Peyer's patch (tissue), 4 donors: ENCODE data around the gene MMP17. TPM values are rescaled to one million over a fixed set of nuclear protein-coding genes. Genes with fewer than 3 reads are reported as not detected.

Experiments
- DNase-seq, 3 donors: peaks; one replicate each; pipeline ENCODE4 v3.0.0-alpha.2; 2017 to 2019
- H3K27ac ChIP-seq, 4 donors: fragments of 200-600 bp; sonication (generic); one replicate each; pipeline ENCODE4 v1.5.1; 2016 to 2019
- H3K27me3 ChIP-seq, 2 donors: fragments of 200-600 bp; sonication (generic); one replicate each; pipeline ENCODE4 v1.5.1; 2019
- H3K36me3 ChIP-seq, 3 donors: fragments of 200-600 bp; sonication (generic); one replicate each; pipeline ENCODE4 v1.5.1; 2016 to 2019
- H3K4me1 ChIP-seq, 4 donors: fragments of 200-600 bp; sonication (generic); one replicate each; pipeline ENCODE4 v1.5.1; 2016 to 2019
- H3K4me3 ChIP-seq, 4 donors: fragments of 200-600 bp; sonication (generic); 1 replicate in 3 of 4; 2 replicates in 1 of 4; pipeline ENCODE4 v1.5.1; 2016 to 2019; ENCODE audit warnings: mild to moderate bottlenecking in 1 of 4
- H3K9me3 ChIP-seq, 4 donors: fragments of 200-600 bp; sonication (generic); one replicate each; pipeline ENCODE4 v1.5.1; 2016 to 2019; ENCODE audit warnings: mild to moderate bottlenecking in 1 of 4
- POLR2A ChIP-seq, 2 donors: fragments of 450-650 bp; IDR thresholded peaks; one replicate each; pipeline ENCODE4 v1.5.1; 2017; ENCODE audit warnings: antibody characterized with exemption in 2 of 2, mild to moderate bottlenecking in 2 of 2, moderate library complexity in 2 of 2
- total RNA-seq, 4 donors: library from RNA; depleted of rRNA; stranded (reverse); fragments of >200 nt; gene quantifications; one replicate each; pipeline ENCODE4 v1.1.0, GENCODE V29; 2016
- TF ChIP-seq, protein P1 (sequence below), 6 experiments: fragments of 450-650 bp in 4 of 6; fragments of 200-600 bp in 2 of 6; sonication (generic) in 1 of 6; IDR thresholded peaks; one replicate each; pipeline ENCODE4 v1.5.1; 2017 to 2019; ENCODE audit warnings: antibody characterized with exemption in 6 of 6, mild to moderate bottlenecking in 3 of 6, moderate library complexity in 1 of 6

MMP17 gene
- total RNA-seq, 4 donors from 2014 or later: 4.0 to 32.2 (median 5.3) TPM; not detected in 1

- DNase-seq: peak in 1 of 3 donors; percentile 40
- no peaks in the 10 kb centered on the region for H3K9me3 ChIP-seq
- no peak for TF ChIP-seq POLR2A (IDR thresholded peaks at IDR 0.05)
- TF ChIP-seq, protein P1, sequence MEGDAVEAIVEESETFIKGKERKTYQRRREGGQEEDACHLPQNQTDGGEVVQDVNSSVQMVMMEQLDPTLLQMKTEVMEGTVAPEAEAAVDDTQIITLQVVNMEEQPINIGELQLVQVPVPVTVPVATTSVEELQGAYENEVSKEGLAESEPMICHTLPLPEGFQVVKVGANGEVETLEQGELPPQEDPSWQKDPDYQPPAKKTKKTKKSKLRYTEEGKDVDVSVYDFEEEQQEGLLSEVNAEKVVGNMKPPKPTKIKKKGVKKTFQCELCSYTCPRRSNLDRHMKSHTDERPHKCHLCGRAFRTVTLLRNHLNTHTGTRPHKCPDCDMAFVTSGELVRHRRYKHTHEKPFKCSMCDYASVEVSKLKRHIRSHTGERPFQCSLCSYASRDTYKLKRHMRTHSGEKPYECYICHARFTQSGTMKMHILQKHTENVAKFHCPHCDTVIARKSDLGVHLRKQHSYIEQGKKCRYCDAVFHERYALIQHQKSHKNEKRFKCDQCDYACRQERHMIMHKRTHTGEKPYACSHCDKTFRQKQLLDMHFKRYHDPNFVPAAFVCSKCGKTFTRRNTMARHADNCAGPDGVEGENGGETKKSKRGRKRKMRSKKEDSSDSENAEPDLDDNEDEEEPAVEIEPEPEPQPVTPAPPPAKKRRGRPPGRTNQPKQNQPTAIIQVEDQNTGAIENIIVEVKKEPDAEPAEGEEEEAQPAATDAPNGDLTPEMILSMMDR (IDR thresholded peaks at IDR 0.05): no peak
- no peak overlapping the region for H3K27ac ChIP-seq
- no peaks in the 10 kb centered on the region for H3K36me3 ChIP-seq
- H3K27me3 ChIP-seq: no peaks in the 10 kb centered on the region
- H3K4me3 ChIP-seq: no peak overlapping the region
- no peaks in the 10 kb centered on the region for H3K4me1 ChIP-seq
Observed at GRCh38 chr12:131853832-131854797, 25.9 kb downstream of the MMP17 start.

DNA sequence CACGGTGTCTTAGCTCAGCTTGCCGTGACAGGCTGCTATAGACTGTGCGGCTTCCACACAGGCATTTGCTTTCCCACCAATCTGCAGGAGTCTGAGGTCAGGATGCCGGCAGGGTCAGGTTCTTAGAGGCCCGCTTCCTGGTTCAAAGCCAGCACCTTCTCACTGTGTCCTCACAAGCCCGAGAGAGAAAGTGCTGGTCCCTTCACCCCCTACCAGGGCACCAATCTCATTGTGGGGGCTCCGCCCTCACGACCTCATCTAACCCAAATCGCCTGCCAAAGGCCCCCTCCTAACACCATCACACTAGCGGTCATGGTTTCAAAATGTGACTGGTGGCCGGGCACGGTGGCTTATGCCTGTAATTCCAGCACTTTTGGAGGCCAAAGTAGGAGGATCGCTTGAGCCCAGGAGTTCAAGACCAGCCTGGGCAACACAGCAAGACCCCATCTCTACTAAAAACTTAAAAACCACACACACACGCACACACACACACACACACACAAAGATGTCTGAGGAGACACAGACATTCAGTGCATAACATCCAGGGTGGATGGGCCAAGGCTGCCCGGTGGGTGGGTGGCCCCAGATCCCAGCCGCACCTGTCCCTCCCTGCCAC lies 26.8 kb downstream of the MMP17 start:
- no peak overlapping the region for H3K4me3 ChIP-seq
- DNase-seq: peak in 1 of 3 donors; percentile 32
- no peaks in the 10 kb centered on the region for H3K9me3 ChIP-seq
- TF ChIP-seq POLR2A (IDR thresholded peaks at IDR 0.05): no peak
- TF ChIP-seq, protein P1 (IDR thresholded peaks at IDR 0.05): no peak
- no peaks in the 10 kb centered on the region for H3K4me1 ChIP-seq
- H3K27ac ChIP-seq: no peak overlapping the region
- H3K36me3 ChIP-seq: no peaks in the 10 kb centered on the region
- H3K27me3 ChIP-seq: no peaks in the 10 kb centered on the region

GRCh38 chr12:131855521-131856142 lies 27.4 kb downstream of the MMP17 start:
- Histone ChIP-seq H3K27me3 (no peaks in the 10 kb centered on the region), H3K9me3 (no peaks in the 10 kb centered on the region)
- TF ChIP-seq, protein P1 (IDR thresholded peaks at IDR 0.05): no peak
- TF ChIP-seq POLR2A (IDR thresholded peaks at IDR 0.05): no peak

DNA sequence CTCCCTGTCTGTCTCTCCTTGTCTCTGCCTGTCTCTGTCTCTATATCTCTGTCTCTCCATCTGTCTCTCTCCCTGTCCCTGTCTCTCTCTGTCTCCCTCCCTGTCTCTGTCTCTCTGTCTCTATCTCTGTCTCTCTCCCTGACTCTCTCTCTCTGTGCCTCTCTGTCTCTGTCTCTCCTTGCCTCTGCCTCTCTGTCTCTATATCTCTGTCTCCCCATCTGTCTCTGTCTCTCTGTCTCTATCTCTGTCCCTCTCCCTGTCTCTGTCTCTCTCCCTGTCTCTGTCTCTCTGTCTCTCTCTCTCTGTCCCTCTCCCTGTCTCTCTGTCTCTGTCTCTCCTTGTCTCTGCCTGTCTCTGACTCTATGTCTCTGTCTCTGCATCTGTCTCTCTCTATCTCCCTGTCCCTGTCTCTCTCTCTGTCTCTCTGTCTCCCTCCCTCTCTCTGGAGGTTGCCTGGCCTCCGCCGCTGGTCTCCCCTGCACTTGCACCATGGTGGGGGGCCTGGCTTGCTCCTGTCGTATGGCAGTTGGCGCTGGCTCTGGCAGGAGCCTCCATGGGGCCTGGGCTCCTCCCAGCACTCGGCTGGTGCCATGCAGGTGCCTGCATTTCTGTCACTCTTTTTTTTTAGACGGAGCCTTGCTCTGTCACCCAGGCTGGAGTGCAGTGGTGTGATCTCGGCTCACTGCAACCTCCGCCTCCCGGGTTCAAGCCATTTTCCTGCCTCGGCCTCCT lies 28.3 kb downstream of the MMP17 start:
- Histone ChIP-seq H3K27me3 (no peaks in the 10 kb centered on the region), H3K4me1 (peaks cover 0 to 9% (median 0%) of the 10 kb centered on the region in 4 donors), H3K27ac (no peak overlapping the region), H3K4me3 (no peak overlapping the region), H3K9me3 (no peaks in the 10 kb centered on the region), H3K36me3 (no peaks in the 10 kb centered on the region)
- TF ChIP-seq, protein P1 (IDR thresholded peaks at IDR 0.05): no peak
- TF ChIP-seq POLR2A (IDR thresholded peaks at IDR 0.05): no peak
- no peak for DNase-seq

More at GRCh38 chr12:131855521-131856142, 27.4 kb downstream of the MMP17 start:
- H3K4me1 ChIP-seq: peaks cover 0 to 4% (median 0%) of the 10 kb centered on the region in 4 donors
- no peak overlapping the region for H3K27ac ChIP-seq
- DNase-seq: peak in 1 of 3 donors; percentile 42
- H3K4me3 ChIP-seq: no peak overlapping the region
- no peaks in the 10 kb centered on the region for H3K36me3 ChIP-seq
